Activated CD4-positive, alpha-beta T cell treated with anti-CD3 and anti-CD28 coated beads for 4 hours (primary cell): ENCODE measurements around the gene DDAH1.

ENCODE experiments used
- DNase-seq, 2 donors: peaks; one replicate each; pipeline ENCODE4 v3.0.0-alpha.2; 2020

The DDAH1 gene

DNA sequence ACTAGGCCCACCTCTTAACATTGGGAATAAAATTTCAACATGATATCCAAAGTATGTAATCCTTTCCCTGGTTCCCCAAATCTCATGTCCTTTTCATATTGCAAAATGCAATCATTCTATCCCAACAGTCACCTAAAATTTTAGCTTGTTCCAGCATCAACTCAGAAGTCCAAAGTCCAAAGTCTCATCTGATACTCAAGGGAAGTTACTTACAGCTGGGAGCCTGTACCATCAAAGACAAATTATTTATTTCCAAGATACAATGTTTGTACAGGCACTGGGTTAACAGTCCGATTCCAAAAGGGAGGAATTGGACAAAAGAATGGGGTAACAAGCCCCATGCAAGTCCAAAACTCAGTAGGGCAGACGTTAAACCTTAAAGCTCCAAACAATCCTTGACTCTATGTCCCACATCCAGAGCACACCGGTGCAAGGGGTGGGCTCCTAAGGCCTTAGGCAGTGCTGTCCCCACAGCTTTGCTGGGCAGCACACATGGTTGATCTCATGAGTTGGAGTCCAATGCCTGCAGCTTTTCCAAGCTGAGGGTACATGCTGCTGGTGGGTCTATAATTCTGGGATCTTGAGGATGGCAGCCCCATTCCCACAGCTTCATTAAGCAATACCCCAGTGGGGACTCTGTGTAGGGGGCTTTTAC is 78.8 kb downstream of the DDAH1 start:
- no peak for DNase-seq

- no peak for DNase-seq
Measured at GRCh38 chr1:85379203-85380136, 85.5 kb downstream of the DDAH1 start.

GRCh38 chr1:85378534-85378933 is 86.4 kb downstream of the DDAH1 start:
- no peak for DNase-seq

DNA sequence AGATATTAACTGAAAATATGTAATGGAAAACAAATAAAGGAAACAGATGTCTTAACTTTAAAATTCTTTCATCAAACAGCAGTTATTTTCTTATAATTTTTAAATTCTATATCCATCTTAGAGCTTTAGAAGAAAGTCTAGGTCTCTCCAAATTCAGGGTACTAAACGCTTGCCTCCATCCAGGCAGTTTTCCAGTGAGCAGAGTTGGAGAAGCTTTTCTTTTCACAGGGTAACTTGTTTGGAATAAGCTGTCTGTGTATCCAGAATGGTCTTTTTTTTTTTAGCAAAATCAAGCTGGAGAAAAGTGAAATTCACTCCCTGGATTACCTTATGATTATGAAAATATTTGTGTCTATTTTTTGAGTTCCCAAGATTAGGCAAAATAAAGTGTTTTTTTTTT is 88.6 kb downstream of the DDAH1 start:
- no peak for DNase-seq

GRCh38 chr1:85375493-85375892 is 89.5 kb downstream of the DDAH1 start:
- DNase-seq, result no peak

DNA sequence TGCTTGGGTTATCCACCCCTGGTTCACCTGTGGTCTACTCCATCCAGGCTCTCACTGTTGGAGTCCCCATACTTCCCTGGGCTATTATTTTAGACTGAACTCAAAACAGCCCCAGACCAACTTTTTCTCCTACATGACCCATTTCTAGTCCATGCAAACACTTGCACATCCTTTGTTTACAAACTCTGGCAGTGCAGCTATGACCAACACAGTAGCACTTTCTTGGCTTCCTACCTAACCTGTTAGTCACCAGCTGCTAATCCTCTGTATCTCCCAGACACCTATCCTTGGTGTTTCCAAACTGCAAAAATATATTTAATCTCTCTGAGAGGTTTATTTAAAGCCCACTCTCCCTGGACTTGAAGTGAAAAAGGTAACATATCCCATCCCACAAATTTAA is 90.8 kb downstream of the DDAH1 start:
- no peak for DNase-seq

- DNase-seq, result no peak
Measured at GRCh38 chr1:85373378-85373708, 91.6 kb downstream of the DDAH1 start.

- no peak for DNase-seq
Measured at GRCh38 chr1:85372683-85373377, 92.1 kb downstream of the DDAH1 start.

GRCh38 chr1:85371021-85371420 is 93.9 kb downstream of the DDAH1 start:
- no peak for DNase-seq

DNA sequence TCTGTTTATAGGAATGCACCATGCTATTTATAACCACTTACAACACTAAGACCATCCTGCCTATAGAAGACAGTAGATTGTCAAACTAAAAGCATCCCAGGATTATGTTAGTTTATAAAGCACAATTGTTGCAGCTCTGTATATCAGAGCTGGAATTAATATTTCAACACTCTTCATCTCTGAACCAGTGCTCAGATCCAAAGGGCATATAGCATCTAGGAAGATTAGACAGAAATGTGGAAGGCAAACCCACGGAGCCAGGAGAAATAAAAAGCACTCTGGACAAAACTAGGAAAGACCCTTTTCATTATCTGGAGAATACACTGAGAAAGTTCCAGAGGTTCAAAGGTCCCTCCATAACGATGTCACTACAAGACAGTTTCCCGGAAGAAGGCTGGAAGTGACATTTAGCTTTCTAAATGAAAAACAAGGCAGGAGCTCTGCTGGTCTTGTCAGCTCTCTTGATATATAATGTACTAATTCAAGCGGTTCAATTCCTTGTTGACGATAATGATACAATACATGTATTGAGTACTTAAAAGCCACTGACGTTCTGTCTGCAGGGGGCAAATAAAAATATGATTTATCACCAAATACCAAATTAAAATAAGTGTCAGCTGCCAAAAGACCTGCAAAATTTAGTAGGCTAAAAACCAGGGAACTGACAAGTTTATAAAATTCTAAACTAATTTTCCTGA is 96.7 kb downstream of the DDAH1 start:
- no peak for DNase-seq

GRCh38 chr1:85366391-85367170 is 98.4 kb downstream of the DDAH1 start:
- DNase-seq, result no peak

- DNase-seq, result no peak
Measured at GRCh38 chr1:85365851-85366250, 99.1 kb downstream of the DDAH1 start.

GRCh38 chr1:85363521-85363920 is 101.4 kb downstream of the DDAH1 start:
- DNase-seq, result no peak

DNA sequence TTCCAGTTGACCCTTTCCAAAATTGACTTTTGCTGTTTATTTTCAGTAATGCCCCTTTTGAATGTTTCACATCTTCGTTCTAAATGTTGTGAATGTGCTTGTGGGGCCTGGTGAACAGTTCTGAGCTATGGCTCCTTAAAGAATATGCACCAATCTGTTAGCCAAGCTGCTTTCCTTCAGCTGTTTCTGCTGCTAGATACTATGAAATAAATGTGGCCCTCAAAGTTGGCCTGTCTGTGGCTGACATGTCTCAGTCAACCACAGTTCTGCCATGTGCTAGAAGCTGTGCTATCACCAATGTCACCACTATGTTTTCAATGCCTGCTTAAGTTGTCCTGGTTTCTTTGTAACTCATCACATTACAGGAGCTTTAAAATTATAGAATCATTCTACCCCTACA is 101.9 kb downstream of the DDAH1 start:
- no peak for DNase-seq

DNA sequence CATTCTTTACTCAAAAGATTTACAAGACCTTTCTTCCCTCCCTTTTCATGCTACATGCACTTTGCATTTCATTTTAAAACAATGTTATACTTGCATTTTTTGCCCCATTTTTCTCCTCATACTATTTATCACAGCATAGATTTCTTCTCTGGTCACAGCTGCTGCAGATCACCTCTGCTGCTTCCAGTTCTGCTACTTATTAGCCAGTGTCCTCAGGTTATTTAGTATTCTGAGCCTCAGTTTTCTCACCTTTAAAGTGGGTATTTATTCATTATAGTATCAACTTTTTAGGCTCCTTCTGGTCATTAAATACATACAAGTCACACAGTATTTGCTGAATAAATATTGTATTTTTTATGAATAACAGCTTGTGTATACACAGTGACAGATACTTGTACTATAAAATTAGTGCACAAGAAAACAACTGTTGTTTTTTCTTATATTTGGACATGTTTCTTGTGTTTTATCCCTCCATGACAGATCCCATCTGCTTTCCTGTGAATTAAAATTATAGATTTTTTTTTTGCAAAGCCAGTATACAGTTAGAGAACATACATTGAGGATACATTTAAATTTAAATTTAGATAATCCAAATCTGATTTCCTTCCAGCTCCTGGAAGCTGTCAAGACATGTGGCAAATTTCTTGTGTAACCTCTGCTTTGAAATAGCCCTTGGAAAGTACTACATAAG is 103.2 kb downstream of the DDAH1 start:
- DNase-seq, result no peak

DNA sequence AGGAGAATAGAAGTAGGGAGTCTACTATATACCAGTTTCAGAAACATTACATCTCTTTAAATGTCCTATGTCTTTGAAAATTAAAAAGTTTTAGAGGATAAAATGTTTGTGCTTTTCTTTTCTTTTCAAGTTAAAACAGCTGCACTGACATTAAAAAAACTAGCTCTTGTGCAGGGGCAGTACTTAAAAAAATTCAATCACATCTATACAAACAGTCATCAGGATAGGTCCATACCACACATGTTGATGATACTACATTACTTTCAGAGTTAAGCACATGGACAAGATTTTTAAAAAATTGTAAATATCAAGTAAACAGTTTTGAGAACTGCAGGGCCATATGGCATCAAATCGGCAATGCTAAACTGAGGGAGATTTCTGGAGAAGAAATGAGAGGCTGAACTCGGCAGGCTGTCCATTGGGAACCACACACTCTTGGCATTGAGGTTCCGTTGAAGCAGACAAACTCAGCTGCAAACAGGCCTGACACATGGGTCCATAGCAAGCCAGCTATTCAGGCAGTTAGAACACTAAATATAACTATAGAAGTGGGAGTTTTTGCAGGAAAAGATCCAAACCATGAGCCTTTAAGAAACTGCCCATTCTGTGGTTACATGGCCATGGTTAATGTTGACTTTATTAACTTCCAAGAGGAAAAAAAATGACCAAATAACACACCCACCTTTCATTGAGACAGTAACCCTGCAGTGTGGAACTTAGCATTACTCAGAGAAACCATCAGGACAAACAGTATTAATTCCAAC is 104.0 kb downstream of the DDAH1 start:
- no peak for DNase-seq

GRCh38 chr1:85359874-85360721 is 104.9 kb downstream of the DDAH1 start:
- DNase-seq, result no peak

GRCh38 chr1:85358702-85359438 is 106.1 kb downstream of the DDAH1 start:
- DNase-seq, result no peak

DNA sequence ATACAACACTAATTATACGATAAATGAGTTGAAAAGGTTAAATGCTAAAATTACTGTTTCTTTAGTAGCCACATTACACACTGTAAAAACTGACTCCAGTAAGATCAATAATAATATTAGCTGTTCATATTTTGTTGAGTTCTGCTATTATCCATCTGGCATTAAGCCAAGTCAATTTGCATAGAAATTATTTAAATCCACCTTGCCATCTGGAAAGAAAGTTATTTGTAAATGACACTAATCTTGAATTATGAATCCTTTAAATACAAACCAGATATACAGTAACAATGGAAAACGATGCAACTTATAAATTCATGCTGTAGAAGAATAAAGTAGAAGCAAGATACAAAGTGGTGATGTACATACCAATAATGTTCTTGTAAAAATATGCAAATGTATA is 107.1 kb downstream of the DDAH1 start:
- no peak for DNase-seq
